Liver (tissue), 3 donors: ENCODE data around the gene SSBP2.

Experiments used
- EGR1 ChIP-seq, 2 donors: IDR thresholded peaks; 2 replicates each; pipeline ENCODE4 v1.6.1; 2016 to 2018; ENCODE audit warnings: antibody characterized with exemption in 2 of 2, low read depth in 2 of 2
- GABPA ChIP-seq, 2 donors: IDR thresholded peaks in 1 of 2; conservative IDR thresholded peaks in 1 of 2; 2 replicates each; pipeline ENCODE4 v1.6.1; 2016; ENCODE audit warnings: antibody characterized with exemption in 2 of 2, mild to moderate bottlenecking in 1 of 2, moderate library complexity in 1 of 2
- HNF4G ChIP-seq: IDR thresholded peaks from 2 replicates; pipeline ENCODE4 v1.6.1; 2016; ENCODE audit warnings: antibody characterized with exemption
- JUND ChIP-seq, 2 donors: IDR thresholded peaks; 2 replicates each; pipeline ENCODE4 v1.6.1; 2016; ENCODE audit warnings: antibody characterized with exemption in 2 of 2
- RAD21 ChIP-seq, 2 donors: IDR thresholded peaks; 2 replicates each; pipeline ENCODE4 v1.6.1; 2016; ENCODE audit warnings: antibody characterized with exemption in 2 of 2, mild to moderate bottlenecking in 2 of 2
- SP1 ChIP-seq: IDR thresholded peaks from 2 replicates; pipeline ENCODE4 v1.6.1; 2018; ENCODE audit warnings: antibody characterized with exemption, mild to moderate bottlenecking
- TAF1 ChIP-seq: conservative IDR thresholded peaks from 2 replicates; pipeline ENCODE4 v1.6.1; 2016; ENCODE audit warnings: antibody characterized with exemption, mild to moderate bottlenecking
- YY1 ChIP-seq: IDR thresholded peaks from 2 replicates; pipeline ENCODE4 v1.6.1; 2016; ENCODE audit warnings: antibody characterized with exemption, mild to moderate bottlenecking
- TF ChIP-seq, protein P1 (sequence below): fragments of 150-350 bp; IDR thresholded peaks from 2 replicates; pipeline ENCODE4 v1.5.1; 2017; ENCODE audit warnings: improper control_type of control experiment, low read depth, low read length; ENCODE audit not compliant: missing input control
- TF ChIP-seq, protein P2 (sequence below): IDR thresholded peaks from 2 replicates; pipeline ENCODE4 v1.6.1; 2016; ENCODE audit warnings: antibody characterized with exemption, mild to moderate bottlenecking
- TF ChIP-seq, protein P3 (sequence below): IDR thresholded peaks from 2 replicates; pipeline ENCODE4 v1.6.1; 2016; ENCODE audit warnings: antibody characterized with exemption
- TF ChIP-seq, protein P4 (sequence below): IDR thresholded peaks from 2 replicates; pipeline ENCODE4 v1.6.1; 2016; ENCODE audit warnings: antibody characterized with exemption
- TF ChIP-seq, protein P5 (sequence below): IDR thresholded peaks from 2 replicates; pipeline ENCODE4 v1.6.1; 2016; ENCODE audit warnings: antibody characterized with exemption
- donor health status: healthy.
- donor health status: healthy.

DNA sequence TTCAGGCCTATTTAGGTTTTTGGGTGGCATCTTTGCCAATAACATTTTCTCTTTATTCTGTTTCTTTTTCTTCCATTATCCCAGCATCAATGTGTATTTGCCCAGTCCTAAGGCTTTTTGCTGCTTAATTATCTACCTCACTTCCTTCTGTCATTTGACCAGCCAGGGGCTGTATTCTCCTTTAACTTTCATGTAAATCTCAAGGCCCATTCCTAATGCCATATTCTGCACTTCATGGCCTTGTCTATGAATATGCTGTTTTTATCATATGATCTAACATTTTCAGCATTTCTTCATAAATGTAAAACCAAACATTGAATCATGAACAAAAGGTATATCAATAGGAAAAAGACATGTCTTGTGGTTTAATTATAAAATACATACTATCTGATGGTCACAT, 108.7 kb downstream of the SSBP2 start:
- TF ChIP-seq, protein P1, sequence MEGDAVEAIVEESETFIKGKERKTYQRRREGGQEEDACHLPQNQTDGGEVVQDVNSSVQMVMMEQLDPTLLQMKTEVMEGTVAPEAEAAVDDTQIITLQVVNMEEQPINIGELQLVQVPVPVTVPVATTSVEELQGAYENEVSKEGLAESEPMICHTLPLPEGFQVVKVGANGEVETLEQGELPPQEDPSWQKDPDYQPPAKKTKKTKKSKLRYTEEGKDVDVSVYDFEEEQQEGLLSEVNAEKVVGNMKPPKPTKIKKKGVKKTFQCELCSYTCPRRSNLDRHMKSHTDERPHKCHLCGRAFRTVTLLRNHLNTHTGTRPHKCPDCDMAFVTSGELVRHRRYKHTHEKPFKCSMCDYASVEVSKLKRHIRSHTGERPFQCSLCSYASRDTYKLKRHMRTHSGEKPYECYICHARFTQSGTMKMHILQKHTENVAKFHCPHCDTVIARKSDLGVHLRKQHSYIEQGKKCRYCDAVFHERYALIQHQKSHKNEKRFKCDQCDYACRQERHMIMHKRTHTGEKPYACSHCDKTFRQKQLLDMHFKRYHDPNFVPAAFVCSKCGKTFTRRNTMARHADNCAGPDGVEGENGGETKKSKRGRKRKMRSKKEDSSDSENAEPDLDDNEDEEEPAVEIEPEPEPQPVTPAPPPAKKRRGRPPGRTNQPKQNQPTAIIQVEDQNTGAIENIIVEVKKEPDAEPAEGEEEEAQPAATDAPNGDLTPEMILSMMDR: no peak
- no peak for TF ChIP-seq RAD21 (IDR thresholded peaks at IDR 0.05)
- TF ChIP-seq, protein P2, sequence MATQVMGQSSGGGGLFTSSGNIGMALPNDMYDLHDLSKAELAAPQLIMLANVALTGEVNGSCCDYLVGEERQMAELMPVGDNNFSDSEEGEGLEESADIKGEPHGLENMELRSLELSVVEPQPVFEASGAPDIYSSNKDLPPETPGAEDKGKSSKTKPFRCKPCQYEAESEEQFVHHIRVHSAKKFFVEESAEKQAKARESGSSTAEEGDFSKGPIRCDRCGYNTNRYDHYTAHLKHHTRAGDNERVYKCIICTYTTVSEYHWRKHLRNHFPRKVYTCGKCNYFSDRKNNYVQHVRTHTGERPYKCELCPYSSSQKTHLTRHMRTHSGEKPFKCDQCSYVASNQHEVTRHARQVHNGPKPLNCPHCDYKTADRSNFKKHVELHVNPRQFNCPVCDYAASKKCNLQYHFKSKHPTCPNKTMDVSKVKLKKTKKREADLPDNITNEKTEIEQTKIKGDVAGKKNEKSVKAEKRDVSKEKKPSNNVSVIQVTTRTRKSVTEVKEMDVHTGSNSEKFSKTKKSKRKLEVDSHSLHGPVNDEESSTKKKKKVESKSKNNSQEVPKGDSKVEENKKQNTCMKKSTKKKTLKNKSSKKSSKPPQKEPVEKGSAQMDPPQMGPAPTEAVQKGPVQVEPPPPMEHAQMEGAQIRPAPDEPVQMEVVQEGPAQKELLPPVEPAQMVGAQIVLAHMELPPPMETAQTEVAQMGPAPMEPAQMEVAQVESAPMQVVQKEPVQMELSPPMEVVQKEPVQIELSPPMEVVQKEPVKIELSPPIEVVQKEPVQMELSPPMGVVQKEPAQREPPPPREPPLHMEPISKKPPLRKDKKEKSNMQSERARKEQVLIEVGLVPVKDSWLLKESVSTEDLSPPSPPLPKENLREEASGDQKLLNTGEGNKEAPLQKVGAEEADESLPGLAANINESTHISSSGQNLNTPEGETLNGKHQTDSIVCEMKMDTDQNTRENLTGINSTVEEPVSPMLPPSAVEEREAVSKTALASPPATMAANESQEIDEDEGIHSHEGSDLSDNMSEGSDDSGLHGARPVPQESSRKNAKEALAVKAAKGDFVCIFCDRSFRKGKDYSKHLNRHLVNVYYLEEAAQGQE: no peak
- TF ChIP-seq YY1: no peak
- TF ChIP-seq EGR1 (IDR thresholded peaks at IDR 0.05; ENCODE audit: low read depth in 2 of 2): no peak
- TF ChIP-seq, protein P3, sequence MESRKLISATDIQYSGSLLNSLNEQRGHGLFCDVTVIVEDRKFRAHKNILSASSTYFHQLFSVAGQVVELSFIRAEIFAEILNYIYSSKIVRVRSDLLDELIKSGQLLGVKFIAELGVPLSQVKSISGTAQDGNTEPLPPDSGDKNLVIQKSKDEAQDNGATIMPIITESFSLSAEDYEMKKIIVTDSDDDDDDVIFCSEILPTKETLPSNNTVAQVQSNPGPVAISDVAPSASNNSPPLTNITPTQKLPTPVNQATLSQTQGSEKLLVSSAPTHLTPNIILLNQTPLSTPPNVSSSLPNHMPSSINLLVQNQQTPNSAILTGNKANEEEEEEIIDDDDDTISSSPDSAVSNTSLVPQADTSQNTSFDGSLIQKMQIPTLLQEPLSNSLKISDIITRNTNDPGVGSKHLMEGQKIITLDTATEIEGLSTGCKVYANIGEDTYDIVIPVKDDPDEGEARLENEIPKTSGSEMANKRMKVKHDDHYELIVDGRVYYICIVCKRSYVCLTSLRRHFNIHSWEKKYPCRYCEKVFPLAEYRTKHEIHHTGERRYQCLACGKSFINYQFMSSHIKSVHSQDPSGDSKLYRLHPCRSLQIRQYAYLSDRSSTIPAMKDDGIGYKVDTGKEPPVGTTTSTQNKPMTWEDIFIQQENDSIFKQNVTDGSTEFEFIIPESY: no peak
- no peak for TF ChIP-seq TAF1
- TF ChIP-seq, protein P4, sequence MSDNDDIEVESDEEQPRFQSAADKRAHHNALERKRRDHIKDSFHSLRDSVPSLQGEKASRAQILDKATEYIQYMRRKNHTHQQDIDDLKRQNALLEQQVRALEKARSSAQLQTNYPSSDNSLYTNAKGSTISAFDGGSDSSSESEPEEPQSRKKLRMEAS: no peak
- TF ChIP-seq SP1: no peak
- TF ChIP-seq HNF4G: no peak
- TF ChIP-seq JUND (IDR thresholded peaks at IDR 0.05): no peak
- TF ChIP-seq, protein P5, sequence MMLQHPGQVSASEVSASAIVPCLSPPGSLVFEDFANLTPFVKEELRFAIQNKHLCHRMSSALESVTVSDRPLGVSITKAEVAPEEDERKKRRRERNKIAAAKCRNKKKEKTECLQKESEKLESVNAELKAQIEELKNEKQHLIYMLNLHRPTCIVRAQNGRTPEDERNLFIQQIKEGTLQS: no peak
- no peak for TF ChIP-seq GABPA (IDR thresholded peaks at IDR 0.05 in 1 of 2, conservative IDR thresholded peaks at IDR 0.05 in 1 of 2)
